DMS 273 treated with DMSO at 0.1 percent for 48 hours (cell line): ENCODE data around the gene LIF.

Experiments
- DNase-seq: peaks from one replicate; lab custom pipeline; 2025; lab: John Stamatoyannopoulos, UW

LIF gene

DNA sequence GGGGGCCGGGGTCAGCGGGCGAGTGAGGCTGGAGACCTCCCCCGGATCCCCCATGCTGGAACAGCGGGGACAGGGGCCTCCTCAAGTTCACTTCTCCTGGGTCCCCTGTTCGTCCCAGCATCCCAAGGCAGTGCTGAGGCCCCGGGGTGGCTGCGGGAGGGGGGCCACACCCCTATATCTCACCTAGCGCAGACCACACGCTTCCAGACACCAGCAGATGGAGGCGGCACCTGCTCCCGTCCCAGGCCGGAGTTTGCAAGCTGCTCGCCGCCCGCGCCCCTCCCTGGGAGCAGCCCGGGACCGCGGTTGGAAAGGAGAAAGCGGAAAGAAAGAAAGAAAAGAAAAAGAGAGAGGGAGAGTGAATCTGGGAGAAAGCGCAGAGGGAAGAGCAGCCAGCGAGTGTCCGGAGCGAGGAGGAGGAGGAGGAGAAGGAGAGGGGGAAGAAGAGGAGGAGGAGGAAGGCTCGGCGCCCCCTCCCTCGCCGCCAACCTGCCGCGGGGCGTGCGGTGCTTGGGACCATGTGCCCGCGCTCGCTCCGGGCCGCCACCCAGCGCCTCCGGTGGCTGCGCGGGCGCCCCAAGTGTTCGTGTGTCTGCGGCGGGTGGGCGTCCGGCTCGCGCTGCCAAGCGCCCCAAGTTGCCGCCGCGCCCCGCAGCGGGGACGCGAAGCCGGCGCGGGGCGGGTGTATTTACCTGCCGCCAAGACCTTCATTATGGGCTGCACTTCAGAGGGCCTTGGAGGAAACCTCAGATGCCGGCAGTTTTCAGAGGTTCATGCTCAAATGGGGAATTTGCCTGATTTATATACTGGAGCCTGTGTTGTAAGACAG lies at the start of gene LIF:
LIF (minus strand) TSS at position 775 of the 829 bp plus-strand sequence; CDS start at position 711, 64 bp downstream.
- no peak for DNase-seq

DNA sequence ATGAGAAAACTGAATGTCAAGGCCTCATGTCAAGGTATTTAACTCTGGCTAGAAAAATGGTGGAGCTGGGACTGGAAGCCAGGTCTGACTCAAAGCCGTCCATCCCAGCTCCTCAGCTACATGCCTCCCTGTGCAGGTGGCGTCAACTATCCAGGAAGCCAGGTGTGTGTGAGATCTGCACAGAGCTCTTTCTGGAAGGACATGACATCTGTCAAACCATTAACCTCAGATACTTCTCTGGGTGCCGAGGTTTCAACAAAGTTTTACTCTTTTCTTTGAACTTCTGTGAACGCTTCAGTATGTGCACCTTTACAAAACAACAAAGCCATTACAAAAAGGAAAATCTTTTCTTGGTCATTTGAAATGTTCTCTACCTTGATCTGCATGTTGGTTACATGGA lies 49.8 kb upstream of the LIF start:
- no peak for DNase-seq

DNA sequence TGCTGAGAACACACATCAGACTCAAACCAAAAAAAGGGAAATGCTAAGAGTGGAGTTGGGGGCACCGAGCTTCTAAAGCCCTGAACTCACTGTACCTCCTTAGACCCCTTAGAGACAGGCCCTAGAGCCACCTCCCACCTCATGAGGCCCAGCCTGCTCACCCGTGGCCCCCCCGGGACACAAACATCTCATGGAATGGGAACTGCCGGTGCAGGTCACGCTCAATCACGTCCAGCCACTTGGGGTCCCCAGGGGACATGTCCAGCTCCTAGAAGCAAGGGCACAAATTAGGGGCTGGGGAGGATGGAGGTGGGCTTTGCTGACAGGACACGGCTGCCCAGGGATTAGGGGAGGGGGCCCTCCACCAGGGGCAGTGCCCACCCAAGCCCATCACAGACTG lies 49.0 kb upstream of the LIF start:
- DNase-seq = no peak

DNA sequence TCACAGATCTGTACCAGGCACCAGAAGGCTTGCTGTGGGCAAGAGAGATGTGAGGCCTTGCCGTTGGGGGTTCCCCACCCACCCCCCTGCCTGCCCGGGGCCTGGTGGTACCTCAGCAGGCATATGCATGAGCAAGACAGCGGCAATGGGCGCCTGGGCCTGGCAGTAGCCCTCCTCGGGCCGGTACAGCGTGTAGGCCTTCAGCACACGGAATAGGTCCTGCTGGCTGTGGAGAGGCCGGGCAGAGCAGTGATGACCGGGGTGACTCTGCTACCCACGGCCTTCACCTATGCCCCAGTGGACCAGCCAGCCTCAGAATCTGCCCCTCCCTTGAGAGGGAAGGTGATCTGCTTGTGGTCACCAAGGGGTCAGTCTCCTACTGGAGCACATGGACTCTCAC lies 48.3 kb upstream of the LIF start:
- DNase-seq = no peak

DNA sequence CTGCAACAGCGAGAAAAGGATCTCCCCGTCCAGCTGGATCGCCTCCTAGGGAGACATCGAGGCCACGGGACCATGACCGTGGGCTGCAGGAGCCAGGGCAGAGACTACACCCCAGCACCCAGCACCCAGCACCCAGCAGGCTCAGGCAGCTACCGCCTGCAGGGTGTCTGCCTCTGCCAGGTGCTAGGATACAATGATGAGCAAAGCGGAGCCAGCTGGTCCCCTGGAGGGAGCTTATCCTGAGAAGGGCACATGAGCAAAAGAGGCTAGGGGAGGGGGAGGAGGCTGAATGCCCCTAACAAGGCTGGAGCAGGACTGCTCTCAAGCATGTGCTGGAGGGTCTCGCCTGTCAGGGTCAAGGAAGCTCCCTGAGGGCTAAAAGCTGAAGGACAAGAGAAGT lies 47.5 kb upstream of the LIF start:
- no peak for DNase-seq

DNA sequence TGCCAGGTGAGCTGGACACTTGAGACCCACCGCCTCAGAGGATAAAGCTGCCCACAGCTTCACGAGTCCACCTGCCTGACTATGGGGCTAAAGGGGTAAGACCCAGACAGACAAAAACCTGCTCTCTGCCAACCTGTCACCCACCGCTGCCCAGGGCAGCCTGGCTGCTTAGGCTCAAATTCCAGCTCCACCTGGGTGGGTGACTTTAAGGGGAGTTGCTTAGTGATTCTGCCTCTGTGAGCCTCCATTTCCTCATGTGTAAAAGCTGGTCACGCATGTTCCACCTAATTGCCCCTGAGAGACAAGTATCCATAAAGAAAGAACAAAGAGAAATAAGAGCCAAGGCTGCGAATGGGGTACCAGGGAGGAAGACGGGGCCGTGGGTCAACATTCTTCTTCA lies 46.5 kb upstream of the LIF start:
- DNase-seq = no peak

DNA sequence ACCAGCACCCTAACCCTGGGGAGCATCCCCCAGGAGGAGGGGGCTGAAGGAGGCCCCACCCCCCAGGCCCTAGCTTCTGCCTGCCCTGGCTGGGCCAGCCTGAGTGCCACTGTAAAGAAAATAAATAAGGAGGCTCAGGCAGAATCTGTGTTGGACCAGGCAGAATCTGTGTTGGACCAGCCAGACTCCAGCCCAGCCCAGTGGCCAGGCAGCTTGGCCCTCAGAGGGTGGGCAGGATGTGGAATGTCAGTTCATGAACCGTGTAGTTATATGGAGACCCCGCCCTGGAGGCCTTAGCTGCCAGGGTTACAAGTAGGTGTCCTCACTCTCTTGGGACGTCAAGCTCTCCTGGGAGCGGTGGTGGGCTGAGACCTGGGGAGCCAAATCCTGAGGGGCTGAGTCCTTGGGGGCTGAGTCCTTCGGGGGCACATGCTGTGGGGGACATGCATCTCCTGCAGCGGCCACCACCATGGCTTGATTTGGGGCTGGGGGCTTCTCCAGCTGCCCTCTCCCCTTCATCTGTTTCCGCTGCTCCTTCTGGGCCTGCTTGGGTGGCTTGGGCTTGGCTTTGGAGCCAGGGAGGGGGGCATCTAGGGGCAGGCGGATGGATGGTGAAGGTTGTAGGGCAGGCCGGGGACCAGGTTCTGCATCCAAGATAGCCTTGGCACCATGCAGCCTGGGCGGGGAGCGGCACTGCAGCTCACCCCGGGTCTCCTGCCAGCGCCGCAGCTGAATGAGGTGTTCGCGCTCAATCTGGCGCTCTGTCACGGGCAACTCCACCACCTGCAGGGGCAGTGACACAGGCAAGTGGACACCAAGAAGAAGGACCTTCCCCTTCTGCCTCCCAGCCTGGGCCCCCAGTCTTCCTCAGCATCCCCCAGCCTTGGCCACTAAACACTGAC lies 45.8 kb upstream of the LIF start:
- no peak for DNase-seq

DNA sequence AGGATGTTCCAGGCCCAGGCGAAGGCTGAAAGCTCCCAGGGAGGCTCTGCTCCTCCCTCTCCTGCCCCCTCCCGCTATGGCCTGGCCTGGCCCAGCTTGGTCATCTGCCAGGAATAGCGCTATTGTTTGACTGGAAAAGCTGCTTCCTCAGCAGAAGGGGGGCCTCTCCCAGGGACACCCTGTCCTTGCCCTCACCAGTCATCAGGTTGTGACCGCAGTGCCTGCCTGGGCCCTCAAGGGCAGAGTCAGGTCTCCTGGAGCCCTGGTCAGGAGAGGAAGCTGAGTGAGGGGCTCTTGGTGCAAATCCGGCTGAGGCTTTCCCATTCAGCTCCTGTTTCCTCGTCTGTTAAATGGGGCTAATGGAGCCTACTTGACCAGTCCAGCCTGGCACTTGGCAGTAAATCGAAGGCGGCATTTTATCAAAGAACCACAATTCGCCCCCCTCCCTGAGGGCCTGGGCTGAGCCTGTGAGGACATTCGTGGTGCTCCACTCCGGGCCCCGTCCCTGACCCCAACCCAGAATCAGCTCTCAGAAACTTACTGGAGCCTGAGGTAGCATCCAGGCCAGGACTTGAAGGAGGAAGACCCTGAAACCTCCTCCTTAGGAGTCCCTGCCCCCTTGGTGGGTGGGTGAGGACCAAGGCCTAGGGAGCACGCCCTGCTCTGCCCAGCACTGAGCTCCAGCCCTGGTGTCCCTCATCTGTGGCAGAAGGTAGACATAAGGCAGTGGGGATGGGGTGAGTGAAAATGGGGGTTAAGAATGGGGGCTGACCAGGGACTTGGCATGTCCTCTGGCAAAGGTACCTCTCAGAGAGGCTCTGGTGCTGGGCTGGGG lies 44.7 kb upstream of the LIF start:
- no peak for DNase-seq

DNA sequence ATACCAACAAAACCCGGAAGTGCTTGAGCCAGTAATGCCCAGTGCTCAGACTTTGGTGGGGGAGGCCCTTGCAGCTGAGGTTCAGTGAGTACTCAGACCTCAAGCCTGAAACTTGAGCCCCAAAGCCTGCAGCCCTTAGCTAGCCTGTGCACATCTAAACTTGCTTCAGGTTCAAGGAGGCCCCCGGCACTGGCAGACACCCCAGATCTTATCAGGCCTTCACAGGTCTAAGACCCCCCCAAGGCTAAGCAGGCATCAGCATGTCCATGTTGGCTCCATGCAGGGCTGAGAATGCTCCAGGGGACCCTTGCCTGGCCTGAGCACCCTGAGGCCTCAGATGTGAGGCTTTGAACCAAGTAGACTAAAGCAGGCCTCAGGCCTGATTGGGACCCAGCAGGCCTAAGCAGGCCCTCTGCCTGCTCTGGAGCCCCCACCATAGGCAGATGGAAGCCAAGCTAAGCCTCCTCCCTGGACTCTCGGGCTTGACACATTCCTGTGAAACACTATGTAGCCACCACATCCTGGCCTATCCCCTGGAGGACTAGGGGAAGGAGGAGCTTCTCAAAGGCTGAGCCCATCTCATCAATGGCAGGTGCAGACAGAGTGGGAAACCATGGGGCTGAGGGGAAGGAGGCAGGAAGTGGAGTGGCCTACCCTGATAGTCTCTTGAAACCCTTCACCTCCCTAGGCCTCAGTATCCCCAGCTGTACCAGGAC lies 43.9 kb upstream of the LIF start:
- no peak for DNase-seq

DNA sequence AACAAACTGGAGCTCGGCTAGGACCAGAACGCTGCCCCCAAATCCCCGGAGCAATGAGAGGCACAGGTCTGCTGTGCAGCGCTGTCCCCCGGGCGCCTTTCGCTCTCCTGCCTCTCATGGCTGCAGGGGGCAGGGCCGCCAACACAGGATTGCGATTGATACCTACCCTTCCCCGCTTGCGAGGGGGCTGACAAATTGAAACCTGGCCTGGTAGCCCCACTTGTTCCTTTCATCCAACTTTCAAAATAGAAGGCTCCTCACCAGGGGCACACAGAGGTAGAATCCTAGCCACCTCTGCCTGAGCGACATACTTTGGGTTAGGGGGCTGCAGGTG lies 43.4 kb upstream of the LIF start:
- DNase-seq = no peak

DNA sequence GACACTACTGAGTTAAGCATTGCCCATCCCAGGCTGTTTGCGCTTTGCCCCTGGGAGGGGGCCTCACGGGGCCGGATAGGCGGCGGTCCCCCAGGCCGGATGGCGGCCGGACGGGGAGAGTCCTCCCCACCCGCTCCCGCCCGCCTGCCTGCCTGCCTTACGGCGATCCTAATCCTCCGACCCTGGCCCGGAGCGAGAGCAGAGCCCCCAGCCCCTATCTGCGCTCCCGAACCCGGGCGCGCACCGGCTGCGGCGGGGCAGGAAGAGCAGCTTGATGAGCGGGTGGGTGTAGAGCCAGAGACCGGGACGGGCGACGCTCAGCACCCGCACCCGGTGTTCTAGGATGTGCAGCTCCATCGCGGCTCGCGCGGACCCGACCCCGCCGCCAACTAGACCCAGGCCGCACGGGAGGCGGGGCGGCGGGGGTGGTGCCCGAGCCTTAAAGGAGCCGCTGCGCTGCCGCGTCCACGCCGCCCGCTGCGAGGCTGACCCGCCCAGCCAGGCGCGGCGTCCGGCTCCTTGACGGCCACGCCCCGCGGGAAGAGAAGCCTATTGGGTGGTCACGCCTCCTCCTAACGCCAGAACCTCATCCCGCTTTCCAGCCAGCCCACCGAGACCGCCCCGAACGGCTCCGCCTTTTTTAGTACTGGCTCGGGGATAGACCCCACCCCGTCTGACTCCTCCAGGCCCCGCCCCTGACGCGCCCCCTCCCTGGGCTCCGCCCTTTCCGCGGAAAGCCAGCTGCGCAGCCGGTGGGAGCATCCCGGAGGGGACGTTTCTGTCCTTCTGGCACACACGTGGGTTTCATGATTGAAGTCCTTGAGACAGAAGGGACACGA lies 42.8 kb upstream of the LIF start, which contains the start of gene CASTOR1:
CASTOR1 (minus strand) TSS at position 365 of the 839 bp plus-strand sequence; CDS start at position 357, 8 bp downstream.
- peak; percentile 79 for DNase-seq

DNA sequence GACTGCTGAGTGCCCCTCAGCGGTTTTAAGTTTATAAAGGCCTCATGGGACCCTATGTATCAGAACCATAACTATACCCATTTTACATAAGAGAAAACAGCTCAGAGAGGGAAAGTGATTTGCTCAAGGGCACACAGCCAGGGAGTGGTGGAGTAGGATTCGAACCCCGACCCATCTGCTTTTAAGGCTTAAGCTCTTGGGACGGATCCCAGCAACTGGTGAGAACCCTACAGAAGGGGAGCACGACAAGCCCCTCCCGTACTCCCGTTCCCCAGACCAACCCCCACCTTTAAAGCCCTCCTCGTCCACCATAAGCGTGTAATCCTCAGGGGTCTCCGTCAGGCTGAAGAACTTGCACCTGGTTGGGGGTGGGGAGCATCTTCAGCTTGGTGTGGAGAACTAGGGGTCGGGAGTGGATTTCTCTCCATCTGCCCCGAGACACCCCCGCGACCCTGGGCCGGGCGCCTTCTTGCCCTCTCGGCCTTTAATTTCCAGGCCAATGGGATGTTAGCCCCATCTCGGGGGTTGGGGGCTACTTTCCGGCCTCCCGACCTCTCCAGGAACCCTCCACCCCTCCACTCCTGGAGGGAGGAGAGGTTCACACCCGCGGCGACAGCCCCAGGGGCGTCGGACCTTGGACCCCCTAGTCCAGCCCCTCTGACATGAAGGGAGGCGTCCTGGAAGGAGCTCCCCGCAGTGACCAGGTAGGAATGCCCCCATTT lies 42.0 kb upstream of the LIF start:
- no peak for DNase-seq

DNA sequence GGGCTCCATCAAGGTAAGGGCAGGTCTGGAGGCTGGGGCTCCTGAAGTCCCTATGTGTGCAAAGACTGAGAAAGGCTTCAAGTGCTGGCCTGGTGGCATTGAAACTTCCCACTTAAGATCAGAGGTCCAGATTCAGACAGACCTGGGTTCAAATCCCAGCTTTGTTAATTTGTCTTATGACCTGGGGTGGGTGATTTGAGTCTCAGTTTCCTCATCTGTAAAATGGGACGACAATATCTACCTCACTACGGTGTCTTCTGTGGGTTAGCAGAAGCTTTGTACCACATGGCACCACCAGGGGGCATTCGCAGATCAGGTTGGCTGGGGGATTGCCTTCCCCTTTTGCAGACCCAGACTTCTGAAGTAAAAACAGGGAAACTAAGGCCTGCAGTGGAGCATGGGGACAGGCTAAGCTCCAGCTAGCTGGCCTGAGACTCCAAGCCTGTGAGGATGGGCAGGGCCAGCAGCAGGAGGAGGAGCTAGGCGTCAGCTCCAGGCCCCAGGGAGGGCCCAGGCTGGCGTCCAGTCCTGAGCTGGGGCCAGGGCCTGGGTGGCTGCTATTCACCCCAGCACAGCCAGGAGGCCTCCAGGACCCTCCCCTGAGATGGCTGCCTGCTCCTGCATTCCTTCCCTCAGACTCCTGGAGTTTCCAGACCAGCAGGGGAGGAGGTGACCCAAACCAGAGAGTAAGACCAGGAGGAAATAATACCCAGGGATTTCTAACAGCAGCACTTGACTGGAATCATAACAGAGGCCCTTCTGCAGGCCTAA lies 41.3 kb upstream of the LIF start:
- DNase-seq = peak; percentile 12

DNA sequence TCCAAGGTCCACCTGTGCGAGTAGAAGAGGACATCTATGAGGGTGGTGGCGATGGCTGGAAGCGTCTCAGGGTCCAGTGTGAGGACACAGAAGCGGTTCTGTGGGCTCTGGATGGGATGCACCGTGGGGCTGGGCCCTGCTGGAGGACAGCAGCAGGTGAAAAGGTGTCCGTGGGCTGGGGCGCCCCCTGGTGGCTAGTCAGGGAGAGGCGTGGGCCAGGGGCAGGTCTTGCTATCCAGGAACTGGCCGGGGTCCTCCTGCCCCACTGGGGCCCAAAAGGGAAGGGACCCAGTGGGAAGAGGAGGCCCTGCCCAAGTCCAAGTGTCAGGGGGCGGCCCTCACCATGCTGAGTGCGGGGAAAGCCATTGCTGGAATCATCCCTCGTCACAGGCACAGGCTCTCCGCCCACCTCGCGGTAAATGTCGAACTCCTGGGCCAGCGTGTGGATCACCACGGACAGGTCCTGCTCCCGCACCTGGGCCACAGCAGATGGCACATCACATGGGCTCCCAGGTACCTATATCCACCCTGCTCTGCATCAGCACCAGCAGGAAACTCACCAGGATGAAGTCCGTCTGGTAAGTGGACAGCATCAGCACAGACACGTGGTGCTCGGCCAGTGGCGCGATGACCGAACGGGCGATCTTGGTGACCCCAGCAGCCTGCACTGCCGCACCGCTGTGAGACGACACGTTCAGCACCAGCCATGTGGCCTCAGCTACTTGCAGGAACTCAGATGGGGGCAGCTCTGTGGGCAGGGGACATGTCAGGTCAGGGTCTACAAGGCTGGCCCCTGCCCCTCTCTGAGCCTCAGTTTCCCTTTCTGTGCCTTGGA lies 40.5 kb upstream of the LIF start:
- no peak for DNase-seq

DNA sequence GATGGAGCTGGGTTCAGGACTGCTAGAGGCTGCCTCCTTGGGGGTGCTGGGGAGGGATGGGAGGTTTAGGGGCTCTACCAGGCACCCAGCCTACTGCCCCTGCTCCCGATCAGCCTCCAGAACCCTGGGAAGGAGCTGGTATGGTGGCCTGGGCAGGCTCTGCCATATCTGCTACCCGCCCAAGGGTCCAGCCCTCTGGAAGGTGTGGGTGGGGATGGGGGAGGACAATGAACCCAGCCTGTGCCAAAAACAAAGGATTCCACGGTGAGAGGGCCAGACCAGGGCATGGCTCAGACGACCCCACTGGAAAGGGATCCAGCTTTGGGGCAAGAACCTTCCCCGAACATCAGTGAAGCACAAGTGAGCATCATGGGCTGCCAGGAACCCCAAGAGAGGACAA lies 39.8 kb upstream of the LIF start:
- DNase-seq = no peak

DNA sequence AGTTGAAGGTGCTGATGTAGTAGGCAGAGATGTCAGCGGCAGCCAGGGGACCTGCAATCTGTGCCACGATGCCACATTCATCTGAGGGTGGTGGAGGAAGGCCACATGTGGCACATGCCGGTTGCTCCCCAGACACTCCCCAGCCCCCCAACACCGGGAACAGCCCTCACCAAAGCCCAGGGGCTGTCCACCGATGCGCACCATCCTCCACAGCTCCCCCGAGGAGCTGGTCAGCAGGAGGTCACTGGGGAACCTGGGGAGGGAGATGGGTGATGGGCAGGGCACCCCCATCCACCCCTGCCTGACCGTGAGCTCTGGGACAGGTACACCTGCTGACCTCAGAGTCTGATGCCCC lies 39.3 kb upstream of the LIF start:
- no peak for DNase-seq

DNA sequence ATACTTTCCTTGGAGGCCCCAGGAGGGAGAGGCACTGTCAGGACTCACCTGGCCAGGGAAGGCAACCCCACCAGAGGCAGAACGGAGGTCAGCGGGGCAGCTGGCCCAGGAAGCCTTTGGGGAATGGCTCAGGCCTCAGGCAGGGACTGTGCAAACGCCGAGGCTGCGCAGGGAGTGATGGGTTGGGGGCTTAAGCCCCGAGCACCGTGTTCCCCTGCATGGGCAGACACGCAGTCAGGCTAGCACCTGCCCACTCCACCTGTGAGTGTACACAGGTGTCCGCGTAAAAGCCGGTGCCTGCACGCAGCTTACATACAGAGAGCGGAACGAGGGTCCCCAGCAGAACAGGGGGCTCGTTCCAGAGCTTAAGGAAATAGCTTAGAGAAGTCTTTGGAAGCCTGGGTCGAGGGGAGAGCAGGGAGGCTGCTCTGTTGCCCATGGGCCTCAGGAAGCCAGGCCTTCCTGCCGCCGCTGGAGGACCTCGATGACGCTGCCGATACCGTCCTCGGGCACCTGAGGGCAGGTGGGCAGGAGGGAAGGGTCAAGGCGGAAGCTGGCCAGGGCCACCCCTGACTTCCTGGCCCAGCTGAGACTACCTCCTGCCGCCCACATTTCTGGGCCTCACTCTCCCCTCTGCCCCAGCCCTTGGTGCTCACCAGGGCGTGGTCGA lies 38.8 kb upstream of the LIF start:
- no peak for DNase-seq

DNA sequence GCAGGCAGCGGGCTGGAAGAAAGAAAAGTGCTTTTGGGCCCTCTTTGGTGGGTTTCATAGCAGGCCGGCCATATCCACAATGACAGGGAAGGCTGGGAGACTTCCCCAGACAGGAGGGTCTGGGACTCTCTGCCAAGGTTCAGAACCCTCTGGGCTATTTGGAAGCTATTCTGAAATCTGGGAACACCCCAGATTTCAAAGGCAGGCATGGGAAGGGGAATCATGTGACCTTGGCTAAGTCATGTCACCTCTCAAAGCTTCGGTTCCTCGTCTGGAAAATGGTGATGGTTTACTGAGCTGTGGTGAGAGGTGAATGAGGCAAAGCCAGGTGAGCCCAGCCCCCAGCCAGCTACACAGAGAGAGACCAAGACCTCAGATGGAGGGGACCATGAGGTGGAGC lies 38.1 kb upstream of the LIF start:
- no peak for DNase-seq
